ENCODE measurements around the gene ZCCHC24. TPM values are rescaled to one million over a fixed set of nuclear protein-coding genes. Genes with fewer than 3 reads are reported as not detected.

ZCCHC24 gene
- total and polyA plus RNA-seq, 11 donors = 18.7 to 122 (median 49.6) TPM

DNA sequence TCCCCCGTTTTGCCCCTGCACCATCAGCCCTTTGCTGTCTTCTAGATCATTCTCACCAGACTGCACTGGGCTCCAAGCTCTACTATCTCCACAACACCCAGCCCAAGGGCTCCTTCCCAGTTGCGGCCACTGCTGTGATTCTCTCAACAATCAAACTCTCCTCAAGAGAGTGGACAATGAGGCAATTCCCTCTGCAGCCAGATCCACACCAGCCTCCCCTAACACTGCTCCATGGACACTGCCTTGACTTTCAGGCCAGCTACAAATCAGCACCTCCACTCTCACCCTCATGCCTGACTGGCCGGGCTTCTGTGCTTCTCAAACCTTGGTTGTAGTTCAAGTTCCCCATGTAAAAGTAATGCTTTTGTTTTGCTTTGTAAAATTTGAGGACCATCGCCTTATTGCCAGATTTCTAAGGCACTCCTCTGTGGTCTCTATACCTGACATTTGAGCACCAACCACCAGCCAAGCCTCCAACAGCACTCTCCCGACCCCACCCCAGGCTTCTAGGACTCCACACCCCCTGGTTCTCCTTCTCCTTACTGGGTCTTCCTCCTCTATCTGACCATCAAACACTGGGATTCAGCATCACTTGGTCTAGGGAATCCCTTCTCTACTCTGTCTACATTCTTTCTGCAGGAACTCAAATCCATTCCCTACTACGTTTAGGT, 52.8 kb downstream of the ZCCHC24 start:
- Histone ChIP-seq H3K4me1 (peaks cover 0 to 66% (median 36%) of the 10 kb centered on the region in 12 donors), H3K9me3 (no peaks in the 10 kb centered on the region), H3K27me3 (no peaks in the 10 kb centered on the region), H3K27ac (peak overlapping the region in 1 of 12 donors; percentile 44), H3K4me3 (no peak overlapping the region), H3K36me3 (peaks cover 0 to 63% (median 15%) of the 10 kb centered on the region in 9 donors)
- peak in 2 of 5 donors; percentile 18 to 24 for DNase-seq
- TF ChIP-seq, protein P1, sequence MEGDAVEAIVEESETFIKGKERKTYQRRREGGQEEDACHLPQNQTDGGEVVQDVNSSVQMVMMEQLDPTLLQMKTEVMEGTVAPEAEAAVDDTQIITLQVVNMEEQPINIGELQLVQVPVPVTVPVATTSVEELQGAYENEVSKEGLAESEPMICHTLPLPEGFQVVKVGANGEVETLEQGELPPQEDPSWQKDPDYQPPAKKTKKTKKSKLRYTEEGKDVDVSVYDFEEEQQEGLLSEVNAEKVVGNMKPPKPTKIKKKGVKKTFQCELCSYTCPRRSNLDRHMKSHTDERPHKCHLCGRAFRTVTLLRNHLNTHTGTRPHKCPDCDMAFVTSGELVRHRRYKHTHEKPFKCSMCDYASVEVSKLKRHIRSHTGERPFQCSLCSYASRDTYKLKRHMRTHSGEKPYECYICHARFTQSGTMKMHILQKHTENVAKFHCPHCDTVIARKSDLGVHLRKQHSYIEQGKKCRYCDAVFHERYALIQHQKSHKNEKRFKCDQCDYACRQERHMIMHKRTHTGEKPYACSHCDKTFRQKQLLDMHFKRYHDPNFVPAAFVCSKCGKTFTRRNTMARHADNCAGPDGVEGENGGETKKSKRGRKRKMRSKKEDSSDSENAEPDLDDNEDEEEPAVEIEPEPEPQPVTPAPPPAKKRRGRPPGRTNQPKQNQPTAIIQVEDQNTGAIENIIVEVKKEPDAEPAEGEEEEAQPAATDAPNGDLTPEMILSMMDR (IDR thresholded peaks at IDR 0.05) = no peak
- no peak for TF ChIP-seq POLR2A (IDR thresholded peaks at IDR 0.05)
- intact Hi-C loops (cut with DNase I) = loop anchor here in 1 of 10 donors (5.0 kb wide), 1 partner anchor 60 kb away; no protein-coding TSS in a partner anchor
- ATAC-seq = peak in 3 of 4 donors; percentile 7 to 31 (median 27)
- WGBS, 4 donors = 63 to 72% (median 67%) methylated on average over 6 of the region's 6 CpGs

DNA sequence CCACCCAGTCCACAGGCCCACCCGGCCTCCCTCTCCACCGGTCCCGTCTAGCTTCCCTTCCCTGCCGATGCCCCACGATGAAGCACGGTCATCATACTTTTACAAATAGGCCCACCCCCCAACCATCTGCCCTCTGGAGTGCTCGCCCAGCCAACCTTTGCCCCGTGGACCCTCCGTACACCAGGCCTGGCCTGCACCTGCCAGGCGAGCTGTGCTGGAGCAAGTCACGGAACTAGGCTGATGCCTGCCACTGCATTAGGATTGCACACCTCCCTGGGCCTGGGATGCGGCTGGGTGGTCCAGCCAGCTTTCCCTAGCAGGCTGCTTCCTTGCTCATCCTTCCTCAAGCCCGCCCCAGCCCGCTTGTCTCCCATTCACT, 53.4 kb downstream of the ZCCHC24 start:
- WGBS, 4 donors = 80 to 91% (median 88%) methylated on average over 14 of the region's 14 CpGs
- peak overlapping the region in 3 of 12 donors; percentile 29 to 83 (median 47) for H3K27ac ChIP-seq
- no peaks in the 10 kb centered on the region for H3K27me3 ChIP-seq
- H3K4me1 ChIP-seq = peaks cover 0 to 66% (median 33%) of the 10 kb centered on the region in 12 donors
- intact Hi-C loops (cut with DNase I) = loop anchor here in 1 of 10 donors (5.0 kb wide), 1 partner anchor 60 kb away; no protein-coding TSS in a partner anchor
- TF ChIP-seq, protein P1 (IDR thresholded peaks at IDR 0.05) = no peak
- no peak for TF ChIP-seq POLR2A (IDR thresholded peaks at IDR 0.05)
- ATAC-seq (no peak), DNase-seq (peak in 4 of 5 donors; percentile 8 to 58 (median 18))
- H3K9me3 ChIP-seq = no peaks in the 10 kb centered on the region
- no peak overlapping the region for H3K4me3 ChIP-seq
- H3K36me3 ChIP-seq = peaks cover 0 to 69% (median 20%) of the 10 kb centered on the region in 9 donors

DNA sequence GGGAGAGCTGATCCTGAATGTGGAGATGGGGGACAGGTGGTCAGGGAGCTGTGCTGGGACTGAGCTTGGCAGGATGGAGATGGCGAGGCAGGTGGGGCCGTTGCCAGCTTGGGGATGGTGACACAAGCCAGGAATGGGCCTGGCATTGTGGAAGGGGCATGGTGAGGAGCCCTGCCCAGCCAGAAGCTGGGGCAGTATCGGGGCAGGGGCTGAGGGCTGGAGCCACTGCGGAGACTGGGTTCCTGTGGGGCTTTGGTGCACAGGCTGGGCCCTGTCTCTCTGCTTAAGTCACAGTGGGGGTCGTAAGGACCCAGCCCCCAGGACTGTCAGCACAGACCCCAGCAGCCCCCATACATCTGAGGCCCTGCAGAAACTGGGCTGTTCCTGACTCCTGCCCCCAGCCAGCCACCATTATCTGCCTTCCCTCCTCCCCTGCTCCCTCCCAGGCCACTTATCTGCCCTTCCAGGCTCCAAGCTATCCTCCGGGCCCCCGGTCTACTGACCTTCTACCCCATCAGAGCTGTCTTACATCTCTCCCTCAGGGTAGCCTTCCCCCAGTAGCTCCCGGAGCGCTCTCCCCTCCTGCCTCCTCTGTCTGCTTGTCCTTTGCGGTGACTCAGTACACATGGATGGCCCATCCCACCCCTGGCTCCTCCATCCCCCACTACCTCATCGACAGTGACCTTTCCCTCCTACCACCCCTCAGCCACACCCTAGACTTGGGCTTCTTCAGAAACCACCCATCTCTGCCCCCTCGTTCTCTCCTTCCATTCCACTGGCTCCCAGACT, 54.0 kb downstream of the ZCCHC24 start:
- H3K27ac ChIP-seq = peak overlapping the region in 5 of 12 donors; percentile 4 to 83 (median 24)
- ATAC-seq (peak in 3 of 4 donors; percentile 19 to 58 (median 38)), DNase-seq (peak in 4 of 5 donors; percentile 22 to 60 (median 39))
- WGBS, 4 donors = 64 to 71% (median 69%) methylated on average over 12 of the region's 12 CpGs
- no peaks in the 10 kb centered on the region for H3K9me3 ChIP-seq
- no peaks in the 10 kb centered on the region for H3K27me3 ChIP-seq
- intact Hi-C loops (cut with DNase I) = loop anchor here in 1 of 10 donors (5.0 kb wide), 1 partner anchor 61 kb away; no protein-coding TSS in a partner anchor
- H3K36me3 ChIP-seq = peaks cover 0 to 69% (median 25%) of the 10 kb centered on the region in 9 donors
- peaks cover 0 to 66% (median 31%) of the 10 kb centered on the region in 12 donors for H3K4me1 ChIP-seq
- H3K4me3 ChIP-seq = no peak overlapping the region
- TF ChIP-seq, protein P1 (IDR thresholded peaks at IDR 0.05) = no peak
- TF ChIP-seq POLR2A (IDR thresholded peaks at IDR 0.05) = no peak
